ENCODE data around the gene ATXN7L1. TPM values are rescaled to one million over a fixed set of nuclear protein-coding genes. Genes with fewer than 3 reads are reported as not detected.

The ATXN7L1 gene
- total RNA-seq, 1 experiment from 2014 or later: 24.3 TPM

GRCh38 chr7:105791926-105792325, 84.5 kb downstream of the ATXN7L1 start:
- Mint-ChIP-seq H3K4me3 (no peak overlapping the region), H3K9me3 (no peaks in the 10 kb centered on the region; a peak in 1 of 5 replicates), H3K4me1 (peaks cover 26 to 32% of the 10 kb centered on the region in 2 experiments), H3K36me3 (ENCODE audit: insufficient read depth in 1 of 3, low read depth in 3 of 3) (peaks cover 4 to 8% (median 7%) of the 10 kb centered on the region in 3 experiments; a peak in 6 of 7 replicates), H3K27ac (peak overlapping the region in 2 of 3 experiments; percentile 63 to 89; a peak in 3 of 7 replicates), H3K27me3 (ENCODE audit: low read depth) (no peaks in the 10 kb centered on the region)
- Histone ChIP-seq H4K5ac (ENCODE audit: insufficient read length, low read depth, low read length) (no peak overlapping the region), H4K91ac (ENCODE audit: insufficient read length, low read depth, low read length) (no peak overlapping the region), H3K18ac (ENCODE audit: insufficient read length, low read depth, low read length) (no peak overlapping the region), H3K4ac (ENCODE audit: low read depth, low read length) (no peak overlapping the region), H2BK15ac (ENCODE audit: low read depth, low read length) (no peak overlapping the region), H3K23ac (ENCODE audit: insufficient read length, low read depth, low read length) (no peak overlapping the region), H3K79me1 (ENCODE audit: insufficient read depth, low read depth, low read length, poor library complexity, severe bottlenecking) (no peaks in the 10 kb centered on the region), H2AFZ (ENCODE audit: low read length) (no peak overlapping the region), H4K8ac (replicated peaks; ENCODE audit: insufficient read length, low read depth, low read length) (no peak overlapping the region), H3K27me3 (ENCODE audit: insufficient read depth, low read length) (no peaks in the 10 kb centered on the region), H2BK12ac (ENCODE audit: insufficient read length, low read depth, low read length) (no peak overlapping the region), H3K9ac (ENCODE audit: extremely low read depth, insufficient read length, low read length) (no peak overlapping the region), H3K4me1 (ENCODE audit: insufficient read depth, low read length) (no peaks in the 10 kb centered on the region; the same call in 1 of the 2 replicates), H4K20me1 (ENCODE audit: control insufficient read depth, insufficient read depth, insufficient read length) (no peaks in the 10 kb centered on the region), H2BK5ac (ENCODE audit: insufficient read length, low read length) (no peak overlapping the region), H3K4me2 (ENCODE audit: insufficient read depth, insufficient read length, low read length) (no peak overlapping the region), H3K14ac (ENCODE audit: insufficient read depth, low read length) (no peak overlapping the region; the same call in 1 of the 2 replicates), H3K9me3 (ENCODE audit: control insufficient read depth, low read depth, low read length) (no peaks in the 10 kb centered on the region), H3K27ac (ENCODE audit: insufficient read length, low read depth, low read length) (no peak overlapping the region), H3K79me2 (ENCODE audit: insufficient read depth, low read length) (no peaks in the 10 kb centered on the region), H2AK5ac (ENCODE audit: insufficient read length, low read length) (no peak overlapping the region), H2BK120ac (ENCODE audit: low read depth, low read length, poor library complexity, severe bottlenecking) (no peak overlapping the region), H3T11ph (ENCODE audit: low read length) (no peak overlapping the region), H2BK20ac (ENCODE audit: low read depth, low read length, poor library complexity, severe bottlenecking) (no peak overlapping the region), H3K56ac (ENCODE audit: insufficient read length, low read depth, low read length) (no peak overlapping the region), H3K23me2 (ENCODE audit: insufficient read length, low read depth, low read length, poor library complexity, severe bottlenecking) (no peaks in the 10 kb centered on the region)
- peak; percentile 50 for DNase-seq
- WGBS (ENCODE audit: extremely low coverage, insufficient read length, low lambda C conversion rate): no CpG with 5 or more reads among the region's 8 CpGs
- peak; percentile 23; the same call in 1 of the 3 replicates for TF ChIP-seq CTCF (conservative IDR thresholded peaks at IDR 0.05)
